HEK293 (cell line): ENCODE results near the gene STRIP1.

ENCODE experiments used
- RBAK ChIP-seq: fragments of 450-650 bp; formaldehyde crosslinking; IDR thresholded peaks from 2 replicates; pipeline ENCODE4 v1.5.1; 2016; ENCODE audit warnings: missing biosample characterization, missing genetic modification characterization
- TF ChIP-seq, protein P1 (sequence below): fragments of 450-650 bp; formaldehyde crosslinking; IDR thresholded peaks from 2 replicates; pipeline ENCODE4 v1.5.1; 2016; ENCODE audit warnings: missing biosample characterization, missing genetic modification characterization

DNA sequence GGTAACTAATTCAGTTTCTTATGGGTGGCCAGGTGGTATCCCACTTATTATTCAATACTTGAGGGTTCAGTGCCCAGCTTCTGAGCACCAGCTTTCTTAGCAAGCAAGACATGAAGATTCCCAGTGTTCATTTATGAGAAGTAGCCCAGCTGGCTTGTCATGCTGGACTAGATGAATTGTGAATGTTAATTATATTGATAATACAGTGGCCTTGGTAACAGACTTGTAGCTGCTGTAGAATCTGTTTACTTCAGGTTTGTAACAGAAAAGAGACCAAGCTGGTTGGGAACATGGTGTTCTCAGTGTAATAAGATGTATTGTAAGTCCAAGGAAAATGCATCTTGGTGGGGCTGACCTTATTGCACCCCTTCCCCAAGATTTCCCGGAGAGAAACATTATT lies 39.8 kb upstream of the STRIP1 start:
- TF ChIP-seq, protein P1, sequence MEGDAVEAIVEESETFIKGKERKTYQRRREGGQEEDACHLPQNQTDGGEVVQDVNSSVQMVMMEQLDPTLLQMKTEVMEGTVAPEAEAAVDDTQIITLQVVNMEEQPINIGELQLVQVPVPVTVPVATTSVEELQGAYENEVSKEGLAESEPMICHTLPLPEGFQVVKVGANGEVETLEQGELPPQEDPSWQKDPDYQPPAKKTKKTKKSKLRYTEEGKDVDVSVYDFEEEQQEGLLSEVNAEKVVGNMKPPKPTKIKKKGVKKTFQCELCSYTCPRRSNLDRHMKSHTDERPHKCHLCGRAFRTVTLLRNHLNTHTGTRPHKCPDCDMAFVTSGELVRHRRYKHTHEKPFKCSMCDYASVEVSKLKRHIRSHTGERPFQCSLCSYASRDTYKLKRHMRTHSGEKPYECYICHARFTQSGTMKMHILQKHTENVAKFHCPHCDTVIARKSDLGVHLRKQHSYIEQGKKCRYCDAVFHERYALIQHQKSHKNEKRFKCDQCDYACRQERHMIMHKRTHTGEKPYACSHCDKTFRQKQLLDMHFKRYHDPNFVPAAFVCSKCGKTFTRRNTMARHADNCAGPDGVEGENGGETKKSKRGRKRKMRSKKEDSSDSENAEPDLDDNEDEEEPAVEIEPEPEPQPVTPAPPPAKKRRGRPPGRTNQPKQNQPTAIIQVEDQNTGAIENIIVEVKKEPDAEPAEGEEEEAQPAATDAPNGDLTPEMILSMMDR, result no peak
- TF ChIP-seq RBAK, result no peak
